ENCODE data around the gene OR6B2.

DNA sequence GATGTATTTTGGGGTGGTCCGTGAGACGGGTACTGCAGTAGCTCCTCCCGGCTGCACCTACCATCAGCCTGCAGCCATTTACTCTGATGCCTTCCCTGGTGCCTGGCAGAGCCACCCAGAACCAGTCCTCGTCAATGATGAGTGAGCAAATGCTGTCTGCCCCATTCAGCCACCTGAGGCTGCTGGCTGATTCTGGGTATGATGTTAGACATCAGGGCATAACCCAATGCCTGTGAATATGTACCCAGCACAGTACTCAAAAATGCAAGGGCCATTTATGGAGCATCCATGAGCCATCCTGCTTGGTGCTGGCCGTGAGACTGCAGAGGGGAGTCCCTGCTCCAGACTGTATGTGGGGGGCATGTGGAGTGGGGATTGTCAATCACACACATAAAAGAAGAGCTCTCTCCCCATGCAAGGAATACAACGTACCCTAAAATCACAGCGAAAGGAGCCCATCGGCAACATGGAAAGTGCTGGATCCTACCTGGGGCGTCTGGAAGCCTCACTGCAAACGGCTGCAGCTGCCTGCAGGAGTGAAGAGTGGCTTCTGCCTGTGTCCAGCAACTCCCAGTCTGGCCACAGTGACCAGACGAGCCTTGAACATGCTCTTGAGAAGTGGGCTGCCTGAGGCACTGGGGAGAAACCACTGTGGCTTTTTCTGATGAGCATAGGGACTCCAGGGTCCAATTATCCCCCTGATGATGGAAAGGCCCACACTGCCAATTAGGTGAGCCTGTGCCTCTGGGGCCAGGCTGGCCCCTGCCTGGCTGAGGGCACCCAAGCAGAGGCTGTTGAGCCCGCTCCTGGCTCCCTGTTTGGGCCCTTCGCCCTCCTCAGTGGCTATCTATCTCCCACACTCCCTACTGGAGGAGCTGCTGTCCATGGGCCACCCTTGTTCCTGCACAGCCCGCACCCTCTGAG lies 2.4 kb upstream of the OR6B2 start:
- TF ChIP-seq CTCF (IDR thresholded peaks at IDR 0.05) (no peak), EP300 (IDR thresholded peaks at IDR 0.05) (no peak)

Measured in gastroesophageal sphincter (tissue), 3 donors.